Activated CD4-positive, alpha-beta memory T cell treated with anti-CD3 and anti-CD28 coated beads, Interleukin-2, amount 10 ng/mL, durations not matched to agents 7 days and 5 days (primary cell): ENCODE data around the gene MRPS9. TPM values are rescaled to one million over a fixed set of nuclear protein-coding genes. Genes with fewer than 3 reads are reported as not detected.

Source experiments
- CTCF ChIA-PET: fragments of 350-600 bp; sonication (Branson Sonifier 250); formaldehyde crosslinking; loops from one replicate; lab custom pipeline; 2021; ENCODE audit warnings: antibody characterized with exemption, inconsistent platforms; lab: Charles Lee
- POLR2A ChIA-PET: fragments of 350-600 bp; sonication (Branson Sonifier 250); formaldehyde crosslinking; loops from one replicate; lab custom pipeline; 2021; ENCODE audit warnings: antibody characterized with exemption; lab: Charles Lee
- DNase-seq: peaks from one replicate; pipeline ENCODE4 v3.0.0-alpha.2; 2020
- H3K27ac Mint-ChIP-seq: one replicate; pipeline ENCODE4 v1.8.0; 2021; ENCODE audit warnings: mild to moderate bottlenecking, mixed read lengths
- H3K27me3 Mint-ChIP-seq: one replicate; pipeline ENCODE4 v1.8.0; 2021; ENCODE audit warnings: mixed read lengths
- H3K36me3 Mint-ChIP-seq: one replicate; pipeline ENCODE4 v1.8.0; 2021; ENCODE audit warnings: low read depth, mixed read lengths
- H3K4me1 Mint-ChIP-seq: one replicate; pipeline ENCODE4 v1.8.0; 2021; ENCODE audit warnings: mixed read lengths
- H3K4me3 Mint-ChIP-seq: one replicate; pipeline ENCODE4 v1.8.0; 2021; ENCODE audit warnings: mild to moderate bottlenecking, mixed read lengths
- H3K9me3 Mint-ChIP-seq: one replicate; pipeline ENCODE4 v1.8.0; 2021; ENCODE audit warnings: mixed read lengths
- total RNA-seq, 2 experiments: library from RNA; stranded (reverse); gene quantifications; one replicate each; pipeline ENCODE4 v1.2.3, GENCODE V29; 2021

The MRPS9 gene
- total RNA-seq, 2 experiments from 2014 or later: 19.8 to 20.6 TPM

- ChIA-PET POLR2A (no interaction called here), CTCF (no interaction called here)
- H3K4me3 Mint-ChIP-seq: no peak overlapping the region
- H3K27ac Mint-ChIP-seq: no peak overlapping the region
- H3K36me3 Mint-ChIP-seq: no peaks in the 10 kb centered on the region
- H3K27me3 Mint-ChIP-seq: no peaks in the 10 kb centered on the region
- DNase-seq: no peak
- no peaks in the 10 kb centered on the region for H3K9me3 Mint-ChIP-seq
- H3K4me1 Mint-ChIP-seq: peaks cover 12% of the 10 kb centered on the region
Measured at GRCh38 chr2:105085525-105085924, 47.7 kb downstream of the MRPS9 start.

- ChIA-PET POLR2A (interaction anchor here (1.0 kb wide), 1 partner anchor 12 kb away, joined by 3 read pairs; no protein-coding TSS in a partner anchor), CTCF (no interaction called here)
- Mint-ChIP-seq H3K36me3 (no peaks in the 10 kb centered on the region), H3K27ac (no peak overlapping the region), H3K9me3 (no peaks in the 10 kb centered on the region), H3K4me1 (peaks cover 12% of the 10 kb centered on the region), H3K27me3 (no peaks in the 10 kb centered on the region), H3K4me3 (no peak overlapping the region)
- no peak for DNase-seq
Measured at GRCh38 chr2:105087273-105087672, 49.4 kb downstream of the MRPS9 start.

GRCh38 chr2:105090091-105090490, 52.2 kb downstream of the MRPS9 start:
- Mint-ChIP-seq H3K27me3 (no peaks in the 10 kb centered on the region), H3K4me3 (no peak overlapping the region), H3K27ac (no peak overlapping the region), H3K9me3 (no peaks in the 10 kb centered on the region), H3K4me1 (peaks cover 12% of the 10 kb centered on the region), H3K36me3 (no peaks in the 10 kb centered on the region)
- DNase-seq: no peak
- CTCF ChIA-PET: no interaction called here
- POLR2A ChIA-PET: no interaction called here

- Mint-ChIP-seq H3K4me3 (no peak overlapping the region), H3K27me3 (no peaks in the 10 kb centered on the region), H3K27ac (no peak overlapping the region), H3K9me3 (no peaks in the 10 kb centered on the region), H3K36me3 (no peaks in the 10 kb centered on the region), H3K4me1 (peaks cover 1% of the 10 kb centered on the region)
- DNase-seq: no peak
- CTCF ChIA-PET: interaction anchor here (0.9 kb wide), 1 partner anchor 27 kb away, joined by 3 read pairs; no protein-coding TSS in a partner anchor
- POLR2A ChIA-PET: no interaction called here
Measured at GRCh38 chr2:105092797-105093196, 54.9 kb downstream of the MRPS9 start.

GRCh38 chr2:105099153-105099552, 61.3 kb downstream of the MRPS9 start:
- ChIA-PET POLR2A (no interaction called here), CTCF (interaction anchor here (1.5 kb wide), 1 partner anchor 15 kb away, joined by 6 read pairs; no protein-coding TSS in a partner anchor)

GRCh38 chr2:105100046-105100840, 62.4 kb downstream of the MRPS9 start:
- CTCF ChIA-PET: interaction anchor here (1.5 kb wide), 1 partner anchor 14 kb away, joined by 6 read pairs; no protein-coding TSS in a partner anchor
- no peaks in the 10 kb centered on the region for H3K9me3 Mint-ChIP-seq
- H3K27me3 Mint-ChIP-seq: no peaks in the 10 kb centered on the region
- no peak for DNase-seq
- peaks cover 9% of the 10 kb centered on the region for H3K36me3 Mint-ChIP-seq
- H3K4me3 Mint-ChIP-seq: no peak overlapping the region
- POLR2A ChIA-PET: no interaction called here
- no peak overlapping the region for H3K27ac Mint-ChIP-seq
- peaks cover 2% of the 10 kb centered on the region for H3K4me1 Mint-ChIP-seq

More at GRCh38 chr2:105099153-105099552, 61.3 kb downstream of the MRPS9 start:
- Mint-ChIP-seq H3K27me3 (no peaks in the 10 kb centered on the region), H3K4me1 (peaks cover 2% of the 10 kb centered on the region), H3K9me3 (no peaks in the 10 kb centered on the region), H3K36me3 (peaks cover 9% of the 10 kb centered on the region), H3K27ac (no peak overlapping the region), H3K4me3 (no peak overlapping the region)
- no peak for DNase-seq

- peaks cover 2% of the 10 kb centered on the region for H3K4me1 Mint-ChIP-seq
- DNase-seq: no peak
- no peaks in the 10 kb centered on the region for H3K9me3 Mint-ChIP-seq
- POLR2A ChIA-PET: no interaction called here
- CTCF ChIA-PET: no interaction called here
- no peak overlapping the region for H3K4me3 Mint-ChIP-seq
- H3K27ac Mint-ChIP-seq: no peak overlapping the region
- H3K36me3 Mint-ChIP-seq: peaks cover 9% of the 10 kb centered on the region
- no peaks in the 10 kb centered on the region for H3K27me3 Mint-ChIP-seq
Measured at GRCh38 chr2:105102001-105102400, 64.1 kb downstream of the MRPS9 start.

- peaks cover 2% of the 10 kb centered on the region for H3K4me1 Mint-ChIP-seq
- H3K9me3 Mint-ChIP-seq: no peaks in the 10 kb centered on the region
- H3K27me3 Mint-ChIP-seq: no peaks in the 10 kb centered on the region
- no peak overlapping the region for H3K4me3 Mint-ChIP-seq
- H3K36me3 Mint-ChIP-seq: peaks cover 9% of the 10 kb centered on the region
- no peak overlapping the region for H3K27ac Mint-ChIP-seq
- ChIA-PET CTCF (no interaction called here), POLR2A (no interaction called here)
- DNase-seq: no peak
Measured at GRCh38 chr2:105102963-105103421, 65.1 kb downstream of the MRPS9 start.

GRCh38 chr2:105103481-105103880, 65.6 kb downstream of the MRPS9 start:
- Mint-ChIP-seq H3K4me1 (peaks cover 2% of the 10 kb centered on the region), H3K36me3 (peaks cover 9% of the 10 kb centered on the region), H3K27ac (no peak overlapping the region), H3K27me3 (no peaks in the 10 kb centered on the region), H3K9me3 (no peaks in the 10 kb centered on the region), H3K4me3 (no peak overlapping the region)
- CTCF ChIA-PET: interaction anchor here (0.9 kb wide), 1 partner anchor 12 kb away, joined by 3 read pairs; no protein-coding TSS in a partner anchor
- no peak for DNase-seq
- POLR2A ChIA-PET: no interaction called here

- Mint-ChIP-seq H3K36me3 (peaks cover 9% of the 10 kb centered on the region), H3K27me3 (no peaks in the 10 kb centered on the region), H3K4me1 (peaks cover 2% of the 10 kb centered on the region), H3K4me3 (no peak overlapping the region), H3K27ac (no peak overlapping the region), H3K9me3 (no peaks in the 10 kb centered on the region)
- CTCF ChIA-PET: interaction anchor here (0.9 kb wide), 1 partner anchor 12 kb away, joined by 3 read pairs; no protein-coding TSS in a partner anchor
- POLR2A ChIA-PET: no interaction called here
- no peak for DNase-seq
Measured at GRCh38 chr2:105104208-105104731, 66.4 kb downstream of the MRPS9 start.

- H3K27me3 Mint-ChIP-seq: no peaks in the 10 kb centered on the region
- ChIA-PET CTCF (interaction anchor here (1.2 kb wide), 1 partner anchor 129 kb away, joined by 4 read pairs; no protein-coding TSS in a partner anchor), POLR2A (no interaction called here)
- H3K9me3 Mint-ChIP-seq: no peaks in the 10 kb centered on the region
- no peaks in the 10 kb centered on the region for H3K4me1 Mint-ChIP-seq
- no peaks in the 10 kb centered on the region for H3K36me3 Mint-ChIP-seq
- DNase-seq: no peak
- H3K27ac Mint-ChIP-seq: no peak overlapping the region
- H3K4me3 Mint-ChIP-seq: no peak overlapping the region
Measured at GRCh38 chr2:105110295-105110829, 72.5 kb downstream of the MRPS9 start.

GRCh38 chr2:105111365-105112150, 73.7 kb downstream of the MRPS9 start:
- Mint-ChIP-seq H3K27ac (no peak overlapping the region), H3K4me3 (no peak overlapping the region), H3K9me3 (no peaks in the 10 kb centered on the region), H3K36me3 (no peaks in the 10 kb centered on the region), H3K27me3 (no peaks in the 10 kb centered on the region), H3K4me1 (no peaks in the 10 kb centered on the region)
- no peak for DNase-seq
- CTCF ChIA-PET: interaction anchor here (0.7 to 6.3 kb wide), 5 partner anchors 121 to 127 kb away, joined by 3 to 94 read pairs (median 4); partner anchors contain the start of gene GPR45
- POLR2A ChIA-PET: no interaction called here
